Measurements from ENCODE around the gene HYAL3.
A peak's percentile ranks its signal among the peaks of the same experiment; 100 is the strongest.
"Not testable (repeated sequence)": the region's sequence is repeated elsewhere in the genome, so short reads cannot be mapped to it uniquely, and the experiment has no call there.

HYAL3 gene

DNA sequence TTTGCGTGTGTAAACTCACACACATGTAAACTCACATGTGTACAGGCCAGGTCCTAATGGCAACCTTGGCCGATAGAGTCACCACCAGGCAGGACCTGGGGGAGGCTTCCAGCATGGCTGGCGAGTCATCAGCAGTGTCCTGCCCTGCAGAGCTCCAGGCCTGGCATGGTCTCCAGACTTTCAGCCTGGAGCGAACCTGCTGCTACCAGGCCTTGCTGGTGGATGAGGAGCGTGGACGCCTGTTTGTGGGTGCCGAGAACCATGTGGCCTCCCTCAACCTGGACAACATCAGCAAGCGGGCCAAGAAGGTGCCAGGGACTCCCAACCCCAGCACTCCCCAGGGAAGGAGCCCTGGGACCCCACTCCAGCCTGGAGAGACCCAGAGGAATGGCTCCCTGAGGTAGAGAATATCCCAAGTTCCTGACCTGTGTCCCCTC, 29.2 kb downstream of the HYAL3 start:
- no peak for DNase-seq (ENCODE audit: low spot score)

DNA sequence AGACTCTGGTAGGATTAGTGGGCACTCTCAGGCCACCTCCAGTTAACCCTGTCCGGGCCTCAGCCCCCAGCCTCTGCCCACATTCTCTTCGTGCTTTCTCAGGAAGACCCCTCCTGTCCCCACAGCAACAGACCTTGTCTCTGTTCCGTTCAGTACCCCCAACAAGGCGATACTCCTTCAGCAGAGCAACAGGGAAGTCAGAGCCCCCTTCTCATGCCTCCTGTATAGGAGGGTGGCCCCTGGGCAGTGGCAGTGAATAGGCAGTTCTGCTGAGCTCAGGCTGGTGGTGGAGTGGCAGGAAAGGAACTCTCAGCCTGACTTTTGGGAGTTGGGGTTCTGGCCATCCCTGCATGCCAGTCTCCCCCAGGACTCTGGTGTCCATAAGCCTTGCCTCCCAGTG, 29.7 kb downstream of the HYAL3 start:
- no peak for DNase-seq (ENCODE audit: low spot score)

DNA sequence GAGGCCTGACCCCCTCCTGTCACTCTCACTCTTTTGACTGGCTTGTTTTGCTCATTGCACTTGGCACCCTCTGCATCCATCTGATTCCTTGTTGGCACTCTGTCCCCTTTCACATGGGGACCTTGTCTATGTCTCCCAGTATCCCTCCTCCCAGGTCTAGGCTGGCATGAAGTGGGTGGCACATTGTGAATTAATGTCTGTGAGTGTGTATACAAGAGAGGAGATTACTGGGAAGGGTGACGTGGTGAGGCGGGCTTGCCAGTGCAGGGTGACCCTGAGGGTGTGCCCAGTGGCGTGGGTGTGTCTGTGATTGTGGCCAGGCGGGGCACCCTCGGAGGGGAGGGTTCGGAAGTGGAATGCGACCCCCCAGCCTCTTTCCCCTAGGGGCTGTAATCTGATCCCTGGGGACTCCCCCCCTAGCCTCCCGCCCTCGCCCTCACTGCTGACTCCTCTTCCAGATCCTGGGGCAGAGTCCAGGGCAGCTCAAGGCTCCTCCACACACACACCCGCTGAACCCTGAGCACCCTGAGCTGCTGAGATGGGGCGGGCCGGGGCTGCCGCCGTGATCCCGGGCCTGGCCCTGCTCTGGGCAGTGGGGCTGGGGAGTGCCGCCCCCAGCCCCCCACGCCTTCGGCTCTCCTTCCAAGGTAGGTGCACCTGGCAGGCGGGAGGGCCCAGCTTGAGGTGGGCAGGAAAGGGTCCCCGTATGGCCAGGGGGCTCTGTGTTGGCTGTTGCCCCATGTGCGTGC, 30.3 kb downstream of the HYAL3 start, which contains the start of gene SEMA3B:
SEMA3B (plus strand) TSS at position 445 of the 749 bp plus-strand sequence; CDS start at position 539, 94 bp downstream.
- DNase-seq (ENCODE audit: low spot score), result peak; percentile 88

DNA sequence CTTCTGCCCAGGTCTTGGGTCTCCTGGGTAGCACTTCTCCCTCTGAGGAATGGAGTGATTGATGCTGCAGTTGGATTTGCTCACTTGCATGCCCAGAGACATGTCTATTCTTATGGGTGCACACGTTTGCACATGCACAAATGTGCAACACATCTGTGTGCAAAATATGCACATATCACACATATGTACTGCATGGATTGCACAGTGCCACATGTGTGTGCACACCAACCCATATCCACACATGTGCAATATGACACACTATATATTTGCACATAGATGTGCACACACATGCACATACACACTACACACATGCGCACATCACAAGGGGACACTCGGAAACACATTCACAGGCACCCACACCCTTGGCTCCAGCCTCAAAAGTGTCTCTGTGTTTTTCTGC, 30.9 kb downstream of the HYAL3 start:
- no peak for DNase-seq (ENCODE audit: low spot score)

GRCh38 chr3:50267280-50267913, 31.8 kb downstream of the HYAL3 start:
- no peak for DNase-seq (ENCODE audit: low spot score)

- no peak for DNase-seq (ENCODE audit: low spot score)
Measured at GRCh38 chr3:50266836-50267235, 32.4 kb downstream of the HYAL3 start.

- DNase-seq (ENCODE audit: low spot score), result no peak
Measured at GRCh38 chr3:50266017-50266416, 33.2 kb downstream of the HYAL3 start.

- no peak for DNase-seq (ENCODE audit: low spot score)
Measured at GRCh38 chr3:50265571-50265970, 33.6 kb downstream of the HYAL3 start.

GRCh38 chr3:50264964-50265485, 34.2 kb downstream of the HYAL3 start:
- no peak for DNase-seq (ENCODE audit: low spot score)

DNA sequence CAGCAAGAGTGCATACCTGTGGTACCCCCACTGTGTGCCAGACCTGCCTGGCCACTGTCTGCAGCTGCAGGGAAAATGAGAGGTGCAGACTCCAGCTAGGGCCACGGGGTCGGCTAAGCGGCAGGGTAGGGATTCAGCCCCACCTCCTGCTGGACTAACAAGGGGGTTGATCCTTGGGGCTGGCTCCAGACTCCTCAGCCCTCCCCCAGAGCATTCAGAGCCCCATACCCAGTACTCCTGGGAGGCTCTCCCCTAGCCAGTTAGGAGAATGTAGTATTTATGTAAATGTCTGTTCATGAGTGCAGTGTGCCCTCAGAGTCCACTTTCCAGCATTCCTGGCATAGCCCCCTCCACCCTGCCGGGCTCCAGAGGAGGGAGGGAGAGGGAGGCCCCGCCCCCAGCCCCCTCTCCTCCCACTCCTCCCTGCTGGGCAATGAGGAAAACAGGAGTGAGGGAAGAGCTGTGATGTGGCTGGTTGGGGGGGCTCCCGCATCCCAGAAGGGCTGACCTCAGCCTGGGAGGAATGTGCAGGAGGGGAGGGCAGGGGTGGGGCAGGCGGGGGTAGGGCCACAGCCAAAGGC, 34.7 kb downstream of the HYAL3 start:
- peak; percentile 61 for DNase-seq (ENCODE audit: low spot score)

DNA sequence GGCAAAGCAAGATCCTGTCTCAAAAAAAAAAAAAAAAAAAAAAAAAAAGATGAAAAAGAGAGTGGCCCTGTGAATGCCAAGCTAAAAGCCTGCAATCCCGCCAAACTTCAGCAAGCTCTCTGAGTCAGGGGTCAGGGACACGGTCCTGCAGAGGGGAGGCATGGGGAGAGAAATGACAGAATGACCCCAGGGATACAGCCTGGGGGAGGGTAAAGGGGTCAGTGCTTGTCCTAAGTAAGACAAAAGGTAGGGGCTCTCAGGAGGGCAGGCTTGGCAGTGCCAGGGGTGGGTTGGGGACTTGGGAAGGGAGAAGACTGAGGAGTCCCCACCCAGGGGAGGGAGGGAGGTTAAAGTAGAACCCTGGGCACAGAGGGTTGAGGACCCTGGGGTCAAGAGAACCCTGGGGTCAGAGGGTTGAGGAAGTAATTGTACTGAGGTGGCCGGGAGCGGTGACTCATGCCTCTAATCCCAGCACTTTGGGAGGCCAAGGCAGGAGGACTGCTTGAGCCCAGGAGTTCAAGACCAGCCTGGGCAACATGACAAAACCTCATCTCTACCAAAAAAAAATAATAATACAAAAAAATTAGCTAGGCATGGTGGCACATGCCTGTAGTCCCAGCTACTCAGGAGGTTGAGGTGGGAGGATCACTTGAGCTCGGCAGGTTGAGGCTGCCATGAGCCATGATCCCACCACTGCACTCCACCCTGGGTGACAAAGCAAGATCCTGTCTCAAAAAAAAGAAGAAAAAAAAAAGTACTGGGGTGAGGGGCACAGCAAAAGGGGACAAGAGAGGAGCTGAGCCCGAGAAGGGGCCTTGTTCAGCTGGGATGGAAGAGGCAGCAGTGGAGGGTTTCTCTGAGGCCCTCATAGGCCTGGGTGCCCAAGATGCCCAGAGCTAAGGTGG, 35.5 kb downstream of the HYAL3 start:
- DNase-seq (ENCODE audit: low spot score), result no peak

GRCh38 chr3:50262778-50263177, 36.4 kb downstream of the HYAL3 start:
- DNase-seq (ENCODE audit: low spot score), result no peak

GRCh38 chr3:50262200-50262599, 37.0 kb downstream of the HYAL3 start:
- DNase-seq (ENCODE audit: low spot score), result not testable (repeated sequence)

DNA sequence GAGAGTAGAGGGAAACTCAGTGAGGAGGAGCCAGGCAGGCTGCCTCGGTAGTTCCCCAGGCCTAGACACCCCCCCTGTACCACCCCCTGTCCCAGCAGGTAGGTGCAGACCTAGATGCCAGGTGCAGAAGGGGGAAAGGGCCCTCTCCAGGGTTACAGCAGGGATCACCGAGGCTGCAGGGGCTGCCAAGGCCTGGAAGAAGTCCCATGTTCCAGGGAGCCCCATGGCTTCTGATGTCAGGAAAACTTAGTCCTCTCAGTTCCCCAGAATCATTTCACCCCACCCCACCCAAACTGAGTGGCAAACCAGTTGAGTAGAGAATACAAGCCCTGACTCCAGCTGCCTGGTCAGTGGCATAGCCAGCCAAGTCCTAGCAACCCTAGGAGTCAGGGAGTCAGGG, 37.7 kb downstream of the HYAL3 start:
- DNase-seq (ENCODE audit: low spot score), result no peak

DNA sequence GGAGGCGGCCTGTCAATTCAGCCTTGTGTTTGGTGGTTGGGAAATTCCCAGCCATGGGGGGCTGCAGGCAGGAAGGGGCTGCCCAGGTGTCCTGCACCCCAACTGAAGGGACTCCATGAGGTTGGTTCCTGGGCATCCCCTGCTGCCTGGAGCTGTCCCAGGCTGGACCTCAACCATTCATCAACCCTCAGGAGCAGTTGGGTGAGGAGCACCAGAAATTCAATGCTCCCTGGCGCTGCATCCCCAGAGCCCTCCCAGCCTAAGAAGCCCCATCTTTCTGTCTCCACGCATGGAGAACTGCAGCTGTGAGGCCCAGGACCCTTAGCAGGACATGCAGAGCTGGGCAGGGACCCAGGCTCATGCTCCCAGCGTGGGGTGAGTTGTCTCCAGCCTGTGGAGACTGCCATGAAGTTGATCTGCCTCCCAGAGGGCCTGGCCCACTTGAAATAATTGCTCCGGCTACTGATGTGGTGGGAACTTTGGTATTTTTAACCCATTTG, 38.2 kb downstream of the HYAL3 start:
- no peak for DNase-seq (ENCODE audit: low spot score)

GRCh38 chr3:50260027-50260941, 38.9 kb downstream of the HYAL3 start:
- DNase-seq (ENCODE audit: low spot score), result peak; percentile 96

DNA sequence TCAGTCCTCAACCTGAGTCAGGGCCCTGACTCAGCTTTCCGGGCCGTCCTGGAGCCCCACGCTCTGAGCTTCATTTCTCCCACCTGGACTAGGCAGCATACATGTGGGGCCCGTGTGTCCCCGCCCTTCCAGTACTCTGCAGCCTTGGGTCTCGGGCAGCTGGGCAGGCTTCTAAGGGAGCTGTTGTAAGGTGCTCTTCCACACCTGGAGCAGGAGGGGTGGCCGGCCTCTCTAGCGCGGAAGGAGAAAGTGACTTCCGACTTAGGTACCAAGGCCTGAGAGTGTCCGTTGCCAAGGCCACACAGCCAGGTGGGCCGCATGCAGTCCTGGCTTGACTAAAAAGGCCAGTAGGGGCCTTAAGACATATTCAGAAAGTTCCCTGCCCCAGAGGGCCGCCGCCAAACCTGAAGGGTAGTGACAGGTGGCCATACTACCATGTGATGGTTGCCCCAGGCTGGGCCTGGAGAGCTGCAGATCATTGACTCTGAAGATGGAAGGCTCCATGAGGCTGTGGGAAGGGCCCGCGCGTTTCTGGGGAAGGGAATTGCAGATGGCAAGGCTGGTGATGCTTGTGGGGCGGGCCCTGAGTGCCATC, 39.7 kb downstream of the HYAL3 start:
- DNase-seq (ENCODE audit: low spot score), result no peak

- DNase-seq (ENCODE audit: low spot score), result no peak
Measured at GRCh38 chr3:50258979-50259378, 40.2 kb downstream of the HYAL3 start.

DNA sequence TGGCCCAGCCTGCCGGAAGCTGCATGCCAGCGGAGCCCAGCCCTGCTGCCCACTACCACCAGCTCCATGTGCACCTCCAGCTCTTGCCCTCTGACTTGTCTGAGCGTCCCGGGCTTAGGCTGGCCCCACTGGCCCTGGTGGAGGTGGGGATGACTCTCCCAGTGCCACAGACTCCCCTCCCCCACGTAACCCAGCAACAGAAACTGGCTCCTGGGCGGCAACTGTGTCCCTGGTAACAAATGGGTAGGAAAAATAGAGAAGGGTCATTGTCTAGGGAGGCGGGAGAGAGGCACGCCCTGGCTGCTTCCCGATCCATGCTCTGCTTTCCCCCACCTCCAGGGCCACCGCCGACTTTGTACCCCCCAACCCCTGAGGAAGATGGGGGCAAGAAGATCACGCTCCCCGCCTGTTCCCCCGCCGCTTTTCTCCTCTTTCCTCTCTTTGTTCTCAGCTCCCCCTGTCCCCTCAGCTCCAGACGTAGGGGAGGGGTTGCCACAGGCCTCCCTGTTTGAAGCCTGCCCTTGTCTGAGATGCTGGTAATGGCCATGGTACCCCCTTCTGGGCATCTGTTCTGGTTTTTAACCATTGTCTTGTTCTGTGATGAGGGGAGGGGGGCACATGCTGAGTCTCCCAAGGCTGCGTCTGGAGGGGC, 41.0 kb downstream of the HYAL3 start:
- no peak for DNase-seq (ENCODE audit: low spot score)

Data from COLO829 (cell line).